Endothelial cell of umbilical vein (primary cell): ENCODE measurements around the gene MBOAT1. TPM values are rescaled to one million over a fixed set of nuclear protein-coding genes. Genes with fewer than 3 reads are reported as not detected.

ENCODE experiments used
- BruUV-seq: library from RNA; stranded (reverse); fragments of 400-500 nt; replicated peaks from 2 replicates; lab custom pipeline; 2021; lab: Mats Ljungman, UMichigan
- CTCF ChIA-PET: fragments of 300-600, 350-600 bp; sonication (Branson Sonifier 250); formaldehyde crosslinking; loops from one replicate; lab custom pipeline; 2021; ENCODE audit warnings: antibody characterized with exemption, inconsistent platforms; lab: Charles Lee
- POLR2A ChIA-PET: fragments of 300-600, 350-600 bp; sonication (Branson Sonifier 250); formaldehyde crosslinking; loops from one replicate; lab custom pipeline; 2021; ENCODE audit warnings: antibody characterized with exemption, inconsistent platforms; lab: Charles Lee
- DNase-seq: peaks from one replicate; pipeline ENCODE4 v3.0.0-alpha.2; 2011; ENCODE audit warnings: low read depth, low spot score
- FAIRE-seq: peaks from 2 replicates; lab custom pipeline; 2011; peaks lifted over from hg19 to GRCh38; lab: Jason Lieb, UNC
- H2AFZ ChIP-seq: 2 replicates; pipeline ENCODE4 v1.6.0; 2012; ENCODE audit warnings: low read depth, low read length, control low read depth, inconsistent platforms
- H3K27ac ChIP-seq: 2 replicates; pipeline ENCODE4 v1.5.1; 2011; ENCODE audit warnings: low read depth, mild to moderate bottlenecking, control low read depth, low read length, moderate library complexity; ENCODE audit not compliant: insufficient read depth
- H3K27me3 ChIP-seq, 2 experiments: 2 replicates each; pipeline versions ENCODE4 v1.6.0 to v1.6.1; 2011; ENCODE audit warnings: low read length in 2 of 2, mixed read lengths in 1 of 2; ENCODE audit not compliant: control insufficient read depth in 2 of 2, insufficient read depth in 2 of 2
- H3K36me3 ChIP-seq, 2 experiments: 2 replicates in 1 of 2; 3 replicates in 1 of 2; pipeline ENCODE4 v1.5.1; 2011; ENCODE audit warnings: low read length in 2 of 2, mild to moderate bottlenecking in 1 of 2, moderate library complexity in 1 of 2; ENCODE audit not compliant: control insufficient read depth in 2 of 2, insufficient read depth in 2 of 2; ENCODE audit errors: extremely low read depth in 1 of 2
- H3K4me1 ChIP-seq: 3 replicates; pipeline ENCODE4 v1.5.1; 2011; ENCODE audit warnings: mild to moderate bottlenecking, low read length; ENCODE audit not compliant: control insufficient read depth, insufficient read depth; ENCODE audit errors: extremely low read depth
- H3K4me2 ChIP-seq: 2 replicates; pipeline ENCODE4 v1.6.1; 2011; ENCODE audit warnings: low read length, control low read depth, mixed read lengths; ENCODE audit not compliant: insufficient read depth
- H3K4me3 ChIP-seq, 3 experiments: fragments of 200-600 bp in 1 of 3; sonication (generic), shearing (Covaris generic) in 1 of 3; replicated peaks in 1 of 3; 2 replicates each; pipeline ENCODE4 v1.5.1; 2011 to 2016; ENCODE audit warnings: control low read depth in 3 of 3, low read length in 3 of 3, mild to moderate bottlenecking in 2 of 3, inconsistent platforms in 1 of 3, low read depth in 1 of 3, moderate library complexity in 1 of 3; ENCODE audit not compliant: insufficient read depth in 1 of 3
- H3K79me2 ChIP-seq: 2 replicates; pipeline ENCODE4 v1.6.0; 2012; ENCODE audit warnings: low read length, inconsistent platforms; ENCODE audit not compliant: control insufficient read depth, insufficient read depth
- H3K9ac ChIP-seq: replicated peaks from 2 replicates; pipeline ENCODE3; 2011; ENCODE audit warnings: low read length, control low read depth; ENCODE audit not compliant: insufficient read depth; ENCODE audit errors: extremely low read depth
- H3K9me1 ChIP-seq: replicated peaks from 3 replicates; pipeline ENCODE4 v1.6.0; 2011; ENCODE audit warnings: mild to moderate bottlenecking, low read length; ENCODE audit not compliant: control insufficient read depth, insufficient read depth; ENCODE audit errors: extremely low read depth
- H3K9me3 ChIP-seq: replicated peaks from 2 replicates; pipeline ENCODE4 v1.5.1; 2012; ENCODE audit warnings: low read length, inconsistent platforms; ENCODE audit not compliant: control insufficient read depth, insufficient read depth
- H4K20me1 ChIP-seq: replicated peaks from 2 replicates; pipeline ENCODE3; 2011; ENCODE audit warnings: mild to moderate bottlenecking, low read length; ENCODE audit not compliant: control insufficient read depth, insufficient read depth; ENCODE audit errors: extremely low read depth
- CTCF ChIP-seq, 2 donors: IDR thresholded peaks; 1 replicate in 1 of 2; 2 replicates in 1 of 2; pipeline ENCODE4 v1.5.1; 2011; ENCODE audit warnings: low read length in 2 of 2, mild to moderate bottlenecking in 2 of 2, moderate library complexity in 2 of 2, control low read depth in 1 of 2, inconsistent platforms in 1 of 2, low read depth in 1 of 2; ENCODE audit not compliant: insufficient read depth in 1 of 2; ENCODE audit errors: extremely low read depth in 1 of 2
- EZH2 ChIP-seq: IDR thresholded peaks from 2 replicates; pipeline ENCODE4 v1.6.1; 2012; ENCODE audit warnings: borderline replicate concordance, low read depth, mild to moderate bottlenecking, moderate library complexity, low read length, inconsistent platforms; ENCODE audit not compliant: severe bottlenecking
- FOS ChIP-seq: IDR thresholded peaks from 2 replicates; pipeline ENCODE4 v1.6.1; 2011; ENCODE audit warnings: mild to moderate bottlenecking, low read length, moderate library complexity, borderline replicate concordance; ENCODE audit not compliant: insufficient read depth
- GATA2 ChIP-seq: IDR thresholded peaks from 2 replicates; pipeline ENCODE4 v1.7.0; 2011; ENCODE audit warnings: low read depth, mild to moderate bottlenecking, moderate library complexity, mixed read lengths, low read length; ENCODE audit not compliant: insufficient read length, insufficient read depth
- JUN ChIP-seq: IDR thresholded peaks from 2 replicates; pipeline ENCODE4 v1.6.1; 2011; ENCODE audit warnings: borderline replicate concordance, low read depth; ENCODE audit not compliant: insufficient read length, insufficient read depth
- MAX ChIP-seq: IDR thresholded peaks from 2 replicates; pipeline ENCODE4 v1.6.1; 2011; ENCODE audit not compliant: insufficient read depth, insufficient read length
- MYC ChIP-seq: IDR thresholded peaks from one replicate; pipeline ENCODE4 v1.6.1; 2011; ENCODE audit warnings: mild to moderate bottlenecking, low read depth, low read length
- POLR2A ChIP-seq: IDR thresholded peaks from 2 replicates; pipeline ENCODE4 v1.6.1; 2012; ENCODE audit warnings: low read depth, mild to moderate bottlenecking, control low read depth, low read length
- POLR2AphosphoS5 ChIP-seq: IDR thresholded peaks from 2 replicates; pipeline ENCODE4 v1.6.1; 2012; ENCODE audit warnings: low read depth, mild to moderate bottlenecking, control low read depth, low read length, moderate library complexity; ENCODE audit not compliant: insufficient read depth
- dilution Hi-C: fragments of 300-500 bp; cut with MboI; formaldehyde crosslinking; loops from one replicate; pipeline ENCODE4 v1.15.0; 2019; ENCODE audit warnings: low sequenced_read_pairs; ENCODE audit not compliant: extremely low pct_ligation_motif_present
- intact Hi-C: fragments of 100-400 bp; cut with micrococcal nuclease; formaldehyde crosslinking; loops from one replicate; pipeline ENCODE4 v1.10.0; 2022
- polyA plus RNA-seq, 4 experiments: library from polyadenylated mRNA; depleted of rRNA in 3 of 4; stranded (reverse) in 3 of 4; unstranded in 1 of 4; fragments of >200 nt; gene quantifications; 2 replicates each; pipeline versions ENCODE4 v1.2.1 to v1.2.3, GENCODE V29; 2011 to 2012; ENCODE audit warnings: missing spikeins in 1 of 4
- total RNA-seq: library from RNA; stranded (reverse); gene quantifications from 2 replicates; pipeline ENCODE4 v1.2.3, GENCODE V29; 2021

Gene MBOAT1
- total and polyA plus RNA-seq, 2 donors (not counting 3 experiments of a cell fraction or from before 2014, with no cell fraction given): 2.1 to 5.4 TPM

- dilution Hi-C loops: no loop called here
- Histone ChIP-seq H3K4me2 (no peak overlapping the region), H3K9me3 (no peaks in the 10 kb centered on the region), H3K4me1 (no peaks in the 10 kb centered on the region), H3K9ac (no peak overlapping the region), H3K27me3 (no peaks in the 10 kb centered on the region), H3K79me2 (no peaks in the 10 kb centered on the region), H4K20me1 (no peaks in the 10 kb centered on the region), H3K4me3 (no peak overlapping the region), H2AFZ (no peak overlapping the region), H3K9me1 (no peaks in the 10 kb centered on the region), H3K27ac (no peak overlapping the region), H3K36me3 (no peaks in the 10 kb centered on the region)
- TF ChIP-seq POLR2A (no peak), JUN (no peak), EZH2 (no peak), FOS (no peak), CTCF (IDR thresholded peaks at IDR 0.05; ENCODE audit: extremely low read depth in 1 of 2, insufficient read depth in 1 of 2, low read depth in 1 of 2, low read length in 2 of 2) (no peak), POLR2AphosphoS5 (no peak), GATA2 (no peak), MAX (no peak), MYC (no peak)
- POLR2A ChIA-PET: no interaction called here
- CTCF ChIA-PET: interaction anchor here (0.8 to 1.1 kb wide), 2 partner anchors 10 to 20 kb away, joined by 3 to 4 read pairs; partner anchors contain the start of gene MBOAT1
- no peak for DNase-seq
- intact Hi-C loops: no loop called here
- FAIRE-seq: no peak
- no TSS peak for BruUV-seq
Observed at GRCh38 chr6:20202699-20203302, 9.5 kb downstream of the MBOAT1 start.
